Measurements from ENCODE around the gene URAD.

DNA sequence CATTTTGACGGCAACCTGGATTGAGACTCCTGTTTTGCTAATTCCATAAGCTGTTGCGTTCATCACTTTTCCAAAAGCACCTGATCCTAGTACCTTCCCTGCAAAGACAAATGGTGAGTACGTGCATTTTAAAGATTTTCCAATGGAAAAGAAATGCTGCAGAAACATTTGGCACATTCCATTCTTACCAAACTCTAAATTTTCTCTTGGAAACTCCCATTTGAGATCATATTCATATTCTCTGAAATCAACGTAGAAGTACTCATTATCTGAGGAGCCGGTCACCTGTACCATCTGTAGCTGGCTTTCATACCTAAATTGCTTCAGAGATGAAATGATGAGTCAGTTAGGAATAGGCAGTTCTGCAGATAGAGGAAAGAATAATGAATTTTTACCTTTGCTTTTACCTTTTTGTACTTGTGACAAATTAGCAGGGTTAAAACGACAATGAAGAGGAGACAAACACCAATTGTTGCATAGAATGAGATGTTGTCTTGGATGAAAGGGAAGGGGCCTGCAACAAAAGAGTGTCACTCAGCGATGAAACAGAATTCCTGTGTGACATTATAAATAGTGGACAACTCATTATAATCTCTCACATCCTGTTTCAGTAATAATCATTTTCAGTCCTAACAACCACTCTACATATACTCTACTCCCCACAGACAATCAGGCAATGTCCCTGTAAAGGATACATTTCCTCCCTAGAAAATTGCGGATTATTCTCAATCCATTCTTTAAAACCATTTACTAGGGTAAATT is 45.6 kb upstream of the URAD start:
- TF ChIP-seq, protein P1, sequence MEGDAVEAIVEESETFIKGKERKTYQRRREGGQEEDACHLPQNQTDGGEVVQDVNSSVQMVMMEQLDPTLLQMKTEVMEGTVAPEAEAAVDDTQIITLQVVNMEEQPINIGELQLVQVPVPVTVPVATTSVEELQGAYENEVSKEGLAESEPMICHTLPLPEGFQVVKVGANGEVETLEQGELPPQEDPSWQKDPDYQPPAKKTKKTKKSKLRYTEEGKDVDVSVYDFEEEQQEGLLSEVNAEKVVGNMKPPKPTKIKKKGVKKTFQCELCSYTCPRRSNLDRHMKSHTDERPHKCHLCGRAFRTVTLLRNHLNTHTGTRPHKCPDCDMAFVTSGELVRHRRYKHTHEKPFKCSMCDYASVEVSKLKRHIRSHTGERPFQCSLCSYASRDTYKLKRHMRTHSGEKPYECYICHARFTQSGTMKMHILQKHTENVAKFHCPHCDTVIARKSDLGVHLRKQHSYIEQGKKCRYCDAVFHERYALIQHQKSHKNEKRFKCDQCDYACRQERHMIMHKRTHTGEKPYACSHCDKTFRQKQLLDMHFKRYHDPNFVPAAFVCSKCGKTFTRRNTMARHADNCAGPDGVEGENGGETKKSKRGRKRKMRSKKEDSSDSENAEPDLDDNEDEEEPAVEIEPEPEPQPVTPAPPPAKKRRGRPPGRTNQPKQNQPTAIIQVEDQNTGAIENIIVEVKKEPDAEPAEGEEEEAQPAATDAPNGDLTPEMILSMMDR (IDR thresholded peaks at IDR 0.05; ENCODE audit: low read length): no peak
- TF ChIP-seq EZH2phosphoT487 (IDR thresholded peaks at IDR 0.05; ENCODE audit: low read length) (no peak), EZH2 (optimal IDR thresholded peaks at IDR 0.05; ENCODE audit: low read depth, low read length) (no peak)
